ENCODE measurements around the gene ZNF343.
"Not testable (repeated sequence)": the region's sequence is repeated elsewhere in the genome, so short reads cannot be mapped to it uniquely, and the experiment has no call there.

The ZNF343 gene

DNA sequence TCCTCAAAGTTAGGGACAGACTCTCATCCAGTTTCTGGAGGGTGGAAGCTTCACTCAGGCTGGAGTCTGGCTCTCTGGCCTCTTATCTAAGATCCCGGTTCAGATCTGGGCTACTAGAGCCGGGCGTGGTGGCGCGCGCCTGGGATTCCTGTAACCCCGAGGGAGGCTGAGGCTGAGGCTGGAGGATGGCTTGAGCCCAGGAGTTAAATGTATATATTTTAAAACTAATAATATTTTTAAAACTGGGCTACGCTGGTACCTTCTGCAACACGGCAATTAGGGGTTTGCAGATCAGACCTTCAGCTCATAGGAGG, 710 bp upstream of the ZNF343 start:
- no peak for DNase-seq (ENCODE audit: low read depth)
- no peak for TF ChIP-seq CTCF (IDR thresholded peaks at IDR 0.05; ENCODE audit: insufficient read depth, low read depth, low read length, missing control alignments)
- peak overlapping the region; percentile 94 for H3K4me3 ChIP-seq (ENCODE audit: low read length)

GRCh38 chr20:2507875-2508630, 662 bp downstream of the ZNF343 start:
- peak; percentile 30 for DNase-seq (ENCODE audit: low read depth)
- TF ChIP-seq CTCF (IDR thresholded peaks at IDR 0.05; ENCODE audit: insufficient read depth, low read depth, low read length, missing control alignments) = no peak
- H3K4me3 ChIP-seq (ENCODE audit: low read length) = peak overlapping the region; percentile 94

GRCh38 chr20:2507464-2507863, 1.3 kb downstream of the ZNF343 start:
- DNase-seq (ENCODE audit: low read depth) = no peak
- TF ChIP-seq CTCF (IDR thresholded peaks at IDR 0.05; ENCODE audit: insufficient read depth, low read depth, low read length, missing control alignments) = no peak
- H3K4me3 ChIP-seq (ENCODE audit: low read length) = peak overlapping the region; percentile 94

DNA sequence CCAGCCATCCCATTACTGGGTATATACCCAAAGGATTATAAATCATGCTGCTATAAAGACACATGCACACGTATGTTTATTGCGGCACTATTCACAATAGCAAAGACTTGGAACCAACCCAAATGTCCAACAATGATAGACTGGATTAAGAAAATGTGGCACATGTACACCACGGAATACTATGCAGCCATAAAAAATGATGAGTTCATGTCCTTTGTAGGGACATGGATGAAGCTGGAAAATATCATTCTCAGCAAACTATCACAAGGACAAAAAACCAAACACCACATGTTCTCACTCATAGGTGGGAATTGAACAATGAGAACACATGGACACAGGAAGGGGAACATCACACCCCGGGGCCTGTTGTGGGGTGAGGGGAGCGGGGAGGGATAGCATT, 2.3 kb downstream of the ZNF343 start:
- H3K4me3 ChIP-seq (ENCODE audit: low read length); DNase-seq (ENCODE audit: low read depth): not testable (repeated sequence)

GRCh38 chr20:2504803-2505202, 3.9 kb downstream of the ZNF343 start:
- DNase-seq (ENCODE audit: low read depth); H3K4me3 ChIP-seq (ENCODE audit: low read length): not testable (repeated sequence)

GRCh38 chr20:2502808-2503384, 5.8 kb downstream of the ZNF343 start:
- not testable (repeated sequence) for DNase-seq (ENCODE audit: low read depth); H3K4me3 ChIP-seq (ENCODE audit: low read length)

DNA sequence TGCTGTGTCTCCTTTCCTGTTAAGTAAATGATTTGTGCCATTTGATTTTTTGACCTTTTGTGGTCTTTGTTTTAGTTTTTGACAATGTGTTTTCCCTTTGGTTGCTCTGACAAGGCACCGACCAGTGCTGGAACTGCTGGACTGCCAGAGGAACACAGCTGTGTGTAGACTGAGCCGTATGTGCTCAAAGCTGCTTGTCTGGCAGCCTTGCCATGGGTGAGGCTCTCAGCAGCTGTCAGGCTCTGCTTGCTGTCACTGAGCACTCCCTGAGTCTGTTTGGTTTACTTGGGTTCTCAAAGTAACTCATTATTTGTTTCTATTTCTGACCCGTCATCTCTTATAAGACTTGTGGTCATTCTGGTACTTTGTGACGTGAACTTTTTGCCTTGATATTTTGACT, 23.1 kb downstream of the ZNF343 start:
- DNase-seq (ENCODE audit: low read depth) = no peak
- TF ChIP-seq CTCF (IDR thresholded peaks at IDR 0.05; ENCODE audit: insufficient read depth, low read depth, low read length, missing control alignments) = no peak
- no peak overlapping the region for H3K4me3 ChIP-seq (ENCODE audit: low read length)

- no peak overlapping the region for H3K4me3 ChIP-seq (ENCODE audit: low read length)
- DNase-seq (ENCODE audit: low read depth) = no peak
- no peak for TF ChIP-seq CTCF (IDR thresholded peaks at IDR 0.05; ENCODE audit: insufficient read depth, low read depth, low read length, missing control alignments)
Measured at GRCh38 chr20:2485080-2485479, 23.6 kb downstream of the ZNF343 start.
